AG04449 (cell line): ENCODE data around the gene PIK3R6.
A peak's percentile ranks its signal among the peaks of the same experiment; 100 is the strongest.

Experiments used
- CTCF ChIA-PET: fragments of 350-600 bp; formaldehyde crosslinking; extraction: SDS; loops from one replicate; lab custom pipeline; 2021; ENCODE audit warnings: antibody characterized with exemption; lab: Yijun Ruan, JAX
- POLR2A ChIA-PET: fragments of 400-600, 350-600 bp; formaldehyde crosslinking; extraction: SDS; loops from one replicate; lab custom pipeline; 2020; ENCODE audit warnings: antibody characterized with exemption, inconsistent platforms; lab: Yijun Ruan, JAX
- DNase-seq: peaks from one replicate; pipeline ENCODE4 v3.0.0-alpha.2; 2010; ENCODE audit warnings: low read depth, low spot score
- H3K4me3 ChIP-seq: 2 replicates; pipeline ENCODE4 v1.5.1; 2011; ENCODE audit warnings: low read depth, mild to moderate bottlenecking, control low read depth, low read length
- CTCF ChIP-seq: IDR thresholded peaks from one replicate; pipeline ENCODE4 v1.5.1; 2011; ENCODE audit warnings: mild to moderate bottlenecking, moderate library complexity, low read length, control low read depth, inconsistent platforms; ENCODE audit not compliant: insufficient read depth; ENCODE audit errors: missing control alignments

PIK3R6 gene

GRCh38 chr17:8896087-8896486, 28.6 kb upstream of the PIK3R6 start:
- DNase-seq = no peak
- ChIA-PET POLR2A (no interaction called here), CTCF (interaction anchor here (1.2 to 3.4 kb wide), 9 partner anchors 7 to 150 kb away, joined by 3 to 24 read pairs (median 7); no protein-coding TSS in a partner anchor)
- H3K4me3 ChIP-seq = no peak overlapping the region
- no peak for TF ChIP-seq CTCF

- CTCF ChIA-PET = interaction anchor here (0.7 to 3.4 kb wide), 29 partner anchors 9 to 834 kb away, joined by 3 to 24 read pairs (median 5); no protein-coding TSS in a partner anchor
- H3K4me3 ChIP-seq = peak overlapping the region; percentile 34
- peak; percentile 74 for TF ChIP-seq CTCF
- peak; percentile 16 for DNase-seq
- POLR2A ChIA-PET = no interaction called here
Observed at GRCh38 chr17:8894673-8895578, 27.5 kb upstream of the PIK3R6 start.

GRCh38 chr17:8894202-8894671, 26.8 kb upstream of the PIK3R6 start:
- TF ChIP-seq CTCF = no peak
- DNase-seq = no peak
- ChIA-PET CTCF (interaction anchor here (0.7 to 3.4 kb wide), 28 partner anchors 8 to 833 kb away, joined by 3 to 24 read pairs (median 5); no protein-coding TSS in a partner anchor), POLR2A (no interaction called here)
- peak overlapping the region; percentile 34 for H3K4me3 ChIP-seq

- ChIA-PET POLR2A (no interaction called here), CTCF (interaction anchor here (1.0 to 3.4 kb wide), 14 partner anchors 8 to 833 kb away, joined by 3 to 24 read pairs (median 7); no protein-coding TSS in a partner anchor)
Observed at GRCh38 chr17:8893621-8894201, 26.2 kb upstream of the PIK3R6 start.

GRCh38 chr17:8893059-8893458, 25.6 kb upstream of the PIK3R6 start:
- no peak for DNase-seq
- TF ChIP-seq CTCF = no peak
- ChIA-PET CTCF (interaction anchor here (1.4 to 2.6 kb wide), 3 partner anchors 11 to 140 kb away, joined by 4 to 16 read pairs (median 9); no protein-coding TSS in a partner anchor), POLR2A (no interaction called here)
- H3K4me3 ChIP-seq = no peak overlapping the region

More at GRCh38 chr17:8893621-8894201, 26.2 kb upstream of the PIK3R6 start:
- H3K4me3 ChIP-seq = no peak overlapping the region
- no peak for DNase-seq
- no peak for TF ChIP-seq CTCF

- CTCF ChIA-PET = no interaction called here
Observed at GRCh38 chr17:8892338-8892690, 24.8 kb upstream of the PIK3R6 start.

More at GRCh38 chr17:8892338-8892690, 24.8 kb upstream of the PIK3R6 start:
- no peak overlapping the region for H3K4me3 ChIP-seq
- POLR2A ChIA-PET = no interaction called here
- TF ChIP-seq CTCF = no peak
- no peak for DNase-seq
